Coronary artery (tissue), 2 donors: Measurements from ENCODE around the gene SPANXC.
"Not testable (repeated sequence)": the region's sequence is repeated elsewhere in the genome, so short reads cannot be mapped to it uniquely, and the experiment has no call there.

ENCODE experiments used
- DNase-seq: peaks from one replicate; pipeline ENCODE4 v3.0.0-alpha.2; 2017; ENCODE audit warnings: low spot score
- H3K27ac ChIP-seq, 2 donors: fragments of 200-600 bp; sonication (generic); one replicate each; pipeline ENCODE4 v1.5.1; 2016 to 2019
- H3K4me3 ChIP-seq: fragments of 200-600 bp; sonication (generic); 2 replicates; pipeline ENCODE4 v1.5.1; 2016; ENCODE audit warnings: mild to moderate bottlenecking, moderate library complexity
- TF ChIP-seq, protein P1 (sequence below): fragments of 200-600 bp; sonication (generic); IDR thresholded peaks from one replicate; pipeline ENCODE4 v1.5.1; 2019; ENCODE audit warnings: antibody characterized with exemption

SPANXC gene, protein sequence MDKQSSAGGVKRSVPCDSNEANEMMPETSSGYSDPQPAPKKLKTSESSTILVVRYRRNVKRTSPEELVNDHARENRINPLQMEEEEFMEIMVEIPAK

DNA sequence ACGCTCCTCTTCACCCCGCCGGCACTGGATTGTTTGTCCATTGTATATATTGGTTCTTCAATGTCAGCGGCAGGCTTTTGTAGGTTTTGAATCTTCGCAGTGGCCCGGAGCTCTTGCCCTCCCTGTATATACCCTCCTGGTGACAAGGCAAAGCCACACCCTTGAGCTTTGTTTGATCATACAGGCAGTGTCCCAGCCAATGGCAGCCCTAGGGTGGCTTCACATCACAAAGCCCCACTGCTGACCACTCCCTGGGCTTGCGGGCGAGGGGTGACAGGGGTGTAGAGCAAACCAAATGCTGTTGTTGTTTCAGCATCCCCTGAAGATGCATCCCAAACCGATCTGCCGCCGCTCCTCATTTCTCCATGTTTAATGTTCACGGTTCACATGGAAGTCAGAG is at the start of gene SPANXC:
SPANXC (minus strand) TSS at position 101 of the 400 bp plus-strand sequence; CDS start at position 41, 60 bp downstream.
- H3K4me3 ChIP-seq, DNase-seq, H3K27ac ChIP-seq: not testable (repeated sequence)

DNA sequence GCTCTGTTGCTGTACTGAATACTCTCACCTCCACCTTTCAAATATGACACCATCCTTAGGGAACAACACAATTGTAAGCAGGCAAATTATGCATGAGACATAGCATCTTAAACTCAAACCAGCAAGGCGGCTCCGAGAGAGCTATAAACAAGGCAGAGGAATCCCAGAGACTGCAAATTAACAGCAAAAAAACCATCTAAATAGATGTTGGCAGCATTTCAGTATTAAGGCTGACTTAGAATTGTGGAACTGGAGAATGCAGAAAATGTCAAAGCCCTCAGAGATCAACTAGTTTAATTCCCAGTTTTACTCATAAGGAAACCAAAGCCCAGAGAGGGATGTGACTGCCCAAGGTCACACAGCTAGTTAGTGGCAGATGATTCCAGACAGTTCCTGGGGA is 37.2 kb upstream of the SPANXC start:
- no peak overlapping the region for H3K27ac ChIP-seq
- TF ChIP-seq, protein P1, sequence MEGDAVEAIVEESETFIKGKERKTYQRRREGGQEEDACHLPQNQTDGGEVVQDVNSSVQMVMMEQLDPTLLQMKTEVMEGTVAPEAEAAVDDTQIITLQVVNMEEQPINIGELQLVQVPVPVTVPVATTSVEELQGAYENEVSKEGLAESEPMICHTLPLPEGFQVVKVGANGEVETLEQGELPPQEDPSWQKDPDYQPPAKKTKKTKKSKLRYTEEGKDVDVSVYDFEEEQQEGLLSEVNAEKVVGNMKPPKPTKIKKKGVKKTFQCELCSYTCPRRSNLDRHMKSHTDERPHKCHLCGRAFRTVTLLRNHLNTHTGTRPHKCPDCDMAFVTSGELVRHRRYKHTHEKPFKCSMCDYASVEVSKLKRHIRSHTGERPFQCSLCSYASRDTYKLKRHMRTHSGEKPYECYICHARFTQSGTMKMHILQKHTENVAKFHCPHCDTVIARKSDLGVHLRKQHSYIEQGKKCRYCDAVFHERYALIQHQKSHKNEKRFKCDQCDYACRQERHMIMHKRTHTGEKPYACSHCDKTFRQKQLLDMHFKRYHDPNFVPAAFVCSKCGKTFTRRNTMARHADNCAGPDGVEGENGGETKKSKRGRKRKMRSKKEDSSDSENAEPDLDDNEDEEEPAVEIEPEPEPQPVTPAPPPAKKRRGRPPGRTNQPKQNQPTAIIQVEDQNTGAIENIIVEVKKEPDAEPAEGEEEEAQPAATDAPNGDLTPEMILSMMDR: no peak
- no peak overlapping the region for H3K4me3 ChIP-seq
- no peak for DNase-seq

DNA sequence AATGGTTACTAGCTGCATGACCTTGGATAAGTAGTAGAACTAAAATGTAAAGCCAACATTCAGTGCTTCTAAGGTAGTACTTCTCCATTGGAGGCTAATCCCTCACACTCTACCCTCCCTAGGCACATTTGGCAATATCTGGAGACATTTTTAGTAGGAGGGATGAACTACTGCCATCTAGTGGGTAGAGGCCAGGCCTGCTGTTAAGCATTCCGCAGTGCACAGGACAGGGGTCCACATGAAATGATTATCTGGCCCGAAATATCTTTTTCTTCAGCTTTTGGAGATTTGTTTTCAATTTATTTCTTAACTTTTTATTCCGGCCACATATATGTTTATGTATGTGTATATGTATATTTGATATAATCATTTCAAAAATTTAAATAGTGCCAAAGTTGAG is 36.0 kb upstream of the SPANXC start:
- DNase-seq: no peak
- no peak overlapping the region for H3K4me3 ChIP-seq
- TF ChIP-seq, protein P1: peak; percentile 16
- no peak overlapping the region for H3K27ac ChIP-seq

DNA sequence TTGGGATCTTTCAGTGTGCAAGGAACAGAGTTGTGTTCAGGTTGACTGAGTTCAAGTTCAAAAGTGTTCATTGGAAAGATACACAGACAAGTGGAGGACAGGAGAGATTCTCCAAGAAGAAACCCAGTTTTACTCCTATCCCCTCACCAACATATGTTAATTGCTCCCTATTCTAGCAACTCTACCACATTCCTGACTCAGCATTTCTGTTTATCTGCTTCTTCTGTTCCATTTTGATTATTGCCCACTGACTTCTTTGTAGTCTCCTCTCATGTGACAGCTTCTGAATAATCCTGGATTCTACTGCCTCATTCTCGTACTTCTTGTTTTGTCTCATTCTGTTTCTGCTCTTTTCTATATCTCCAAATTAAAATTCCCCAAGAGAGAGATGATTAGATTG is 15.8 kb upstream of the SPANXC start:
- Histone ChIP-seq H3K4me3 (no peak overlapping the region), H3K27ac (no peak overlapping the region)
- TF ChIP-seq, protein P1: no peak
- no peak for DNase-seq

DNA sequence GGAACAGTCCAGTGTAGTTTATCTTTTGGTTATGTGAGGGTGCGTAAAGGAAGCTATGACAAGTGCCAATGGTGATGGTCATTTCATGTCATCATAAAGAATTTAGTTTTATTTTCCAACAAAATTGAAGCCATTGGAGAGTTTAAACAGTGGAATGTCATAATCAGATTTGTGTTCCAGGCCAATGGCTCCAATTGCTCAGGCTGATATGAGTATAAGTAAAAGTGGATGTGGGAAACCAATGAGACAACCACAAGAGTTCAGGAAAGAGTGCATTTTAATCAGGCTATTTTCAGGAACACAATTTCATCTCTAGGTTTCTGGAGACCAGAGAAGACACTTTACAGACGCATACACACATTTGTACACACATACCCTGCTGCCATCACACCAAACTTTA is 20.7 kb downstream of the SPANXC start:
- Histone ChIP-seq H3K27ac (no peak overlapping the region), H3K4me3 (no peak overlapping the region)
- DNase-seq: no peak
- TF ChIP-seq, protein P1: no peak

DNA sequence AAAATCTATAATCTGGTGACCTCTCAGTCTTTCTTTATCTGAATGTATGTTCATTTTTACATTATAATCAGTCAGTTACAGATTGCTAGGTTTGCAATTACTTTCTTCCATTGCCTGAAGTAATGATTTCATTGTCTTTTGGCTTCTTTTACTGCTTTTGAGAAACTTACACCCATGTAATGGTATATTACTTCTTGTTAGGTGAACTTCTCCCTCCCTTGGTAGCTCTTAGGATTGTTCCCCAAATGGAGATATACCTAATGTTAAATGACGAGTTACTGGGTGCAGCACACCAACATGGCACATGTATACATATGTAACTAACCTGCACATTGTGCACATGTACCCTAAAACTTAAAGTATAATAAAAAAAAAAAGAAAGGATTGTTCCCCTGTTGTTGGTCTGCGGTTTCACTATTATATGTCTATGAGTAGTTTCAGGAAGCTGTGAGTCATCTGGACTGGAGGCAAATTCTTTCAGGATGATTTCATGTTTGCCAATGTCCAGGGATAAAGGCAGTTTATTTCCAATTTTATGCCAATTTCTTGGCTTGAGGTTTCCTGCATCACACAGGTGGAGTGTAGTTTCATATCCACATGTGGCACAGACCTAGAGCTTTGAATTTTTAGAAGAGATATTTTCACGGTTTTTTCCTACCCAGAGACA is 21.8 kb downstream of the SPANXC start:
- H3K27ac ChIP-seq: no peak overlapping the region
- no peak for DNase-seq
- TF ChIP-seq, protein P1: no peak
- no peak overlapping the region for H3K4me3 ChIP-seq

DNA sequence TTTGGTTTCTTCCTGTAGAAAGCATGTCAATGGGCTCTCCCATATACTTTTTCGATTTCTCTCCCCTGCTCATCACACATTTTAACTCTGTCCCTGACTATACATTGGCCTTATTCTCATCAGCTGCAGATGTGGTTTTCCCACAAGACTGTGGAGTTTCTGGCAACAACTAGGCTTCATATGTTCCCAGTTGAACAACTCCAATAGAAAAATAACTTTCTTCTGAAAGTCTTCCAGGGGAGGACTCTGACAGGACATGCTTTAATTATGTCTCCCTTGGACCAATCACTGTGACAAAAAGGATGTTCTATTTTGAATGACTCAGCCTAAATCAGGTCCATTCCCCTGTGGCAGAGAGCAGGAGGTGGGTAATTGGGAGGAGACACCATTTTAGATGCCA is 28.1 kb downstream of the SPANXC start:
- no peak overlapping the region for H3K27ac ChIP-seq
- TF ChIP-seq, protein P1: no peak
- DNase-seq: no peak
- no peak overlapping the region for H3K4me3 ChIP-seq
